Fibroblast of gingiva (primary cell): ENCODE results near the gene TRPC4.
"Not testable (repeated sequence)": the region's sequence is repeated elsewhere in the genome, so short reads cannot be mapped to it uniquely, and the experiment has no call there.

Experiments
- DNase-seq: peaks from one replicate; pipeline ENCODE4 v3.0.0-alpha.2; 2011; ENCODE audit warnings: low read depth

TRPC4 gene

DNA sequence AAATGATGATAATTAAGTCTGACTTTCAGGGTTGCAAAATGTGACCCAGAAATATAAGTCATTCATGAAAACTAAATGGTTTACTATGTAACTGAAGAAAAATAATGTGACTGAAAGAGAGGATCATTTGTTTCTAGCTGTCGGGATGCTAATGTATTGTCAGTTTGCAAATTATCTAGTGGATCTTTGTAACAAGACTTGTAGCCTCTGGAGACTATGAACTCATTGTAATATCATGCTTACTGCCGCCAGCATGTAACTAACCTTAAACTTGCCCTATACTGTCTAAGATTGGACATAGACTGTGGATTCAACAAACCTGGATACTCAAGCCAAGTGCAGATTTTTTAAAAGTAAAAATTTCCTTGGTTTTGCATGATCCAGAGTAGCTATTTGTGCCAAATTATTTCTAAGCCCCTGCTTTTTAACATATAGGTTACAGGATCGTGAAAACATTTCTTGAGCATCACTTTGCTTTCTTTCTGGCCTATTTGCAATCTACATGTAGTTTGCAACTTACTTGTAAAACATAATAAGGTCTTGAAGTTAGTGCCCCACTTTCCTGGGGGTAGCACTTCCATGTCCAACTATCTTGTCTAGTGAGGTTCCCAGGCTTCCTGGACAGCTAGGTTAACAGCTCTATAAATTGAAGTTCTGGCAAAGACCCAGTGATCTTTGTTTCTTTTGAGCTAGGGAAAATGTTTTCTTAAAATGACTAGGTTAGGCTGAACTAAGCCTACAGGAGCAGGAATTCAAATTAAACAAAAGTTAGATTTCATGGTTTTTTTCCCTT is 267.7 kb downstream of the TRPC4 start:
- no peak for DNase-seq

- no peak for DNase-seq
These were observed 270.1 kb downstream of the TRPC4 start for GRCh38 chr13:37599519-37599918.

DNA sequence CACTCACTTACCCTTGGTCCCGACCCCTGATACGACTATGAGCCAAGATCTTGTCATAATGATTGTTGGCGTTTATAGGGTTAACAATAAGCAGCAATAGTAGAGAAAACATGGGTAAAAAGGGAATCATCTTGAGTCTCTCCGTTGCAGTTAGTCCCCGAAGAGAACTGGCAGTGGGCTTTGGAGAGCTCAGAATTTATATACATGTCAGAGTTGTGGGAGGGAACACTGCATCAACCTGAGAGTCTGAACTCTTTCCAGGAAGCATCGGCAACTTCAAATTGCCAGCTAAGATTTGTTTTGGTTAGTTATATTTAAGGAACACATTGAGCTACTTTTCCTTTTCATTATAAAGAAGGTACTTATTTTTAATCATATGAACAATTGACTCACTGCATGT is 271.0 kb downstream of the TRPC4 start, which contains the start of gene POSTN:
Gene POSTN, minus strand, starts transcription at position 172 of the 400 bp plus-strand sequence. Its CDS starts 42 bp downstream, at position 130.
- DNase-seq = no peak

- DNase-seq = no peak
These were observed 272.0 kb downstream of the TRPC4 start for GRCh38 chr13:37597477-37598025.

- no peak for DNase-seq
These were observed 272.8 kb downstream of the TRPC4 start for GRCh38 chr13:37596805-37597204.

GRCh38 chr13:37595162-37595561 is 274.4 kb downstream of the TRPC4 start:
- no peak for DNase-seq

DNA sequence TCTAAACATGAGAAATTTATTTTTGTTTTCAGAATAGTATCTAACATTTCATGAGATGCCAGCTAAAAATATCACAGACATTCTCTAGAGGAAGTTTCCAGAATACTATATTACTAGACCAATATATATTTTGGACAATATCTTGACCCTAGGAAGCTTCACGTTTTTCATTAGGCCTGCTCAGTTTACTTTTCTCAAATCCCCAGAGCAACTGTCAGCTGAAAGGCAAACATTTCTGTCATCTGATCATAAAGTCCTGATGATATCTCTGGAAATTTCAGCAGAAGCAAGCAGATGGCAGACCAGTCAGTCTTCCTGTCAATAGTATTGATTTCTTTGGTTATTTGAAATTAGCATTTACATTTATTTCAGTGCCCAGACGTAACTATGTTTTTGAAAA is 275.0 kb downstream of the TRPC4 start:
- DNase-seq = no peak

DNA sequence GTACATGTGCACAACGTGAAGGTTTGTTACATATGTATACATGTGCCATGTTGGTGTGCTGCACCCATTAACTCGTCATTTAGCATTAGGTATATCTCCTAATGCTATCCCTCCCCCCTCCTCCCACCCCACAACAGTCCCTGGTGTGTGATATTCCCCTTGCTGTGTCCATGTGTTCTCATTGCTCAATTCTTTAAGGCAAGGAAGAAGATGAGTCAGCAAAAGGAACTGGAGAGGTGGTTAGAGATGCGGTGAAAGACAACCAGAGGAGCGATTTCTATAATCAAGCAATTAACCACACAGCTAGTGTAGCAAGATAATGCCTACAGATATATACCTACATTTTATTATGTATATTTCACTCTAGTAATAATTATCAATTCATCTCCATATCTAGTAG is 280.2 kb downstream of the TRPC4 start:
- not testable (repeated sequence) for DNase-seq

DNA sequence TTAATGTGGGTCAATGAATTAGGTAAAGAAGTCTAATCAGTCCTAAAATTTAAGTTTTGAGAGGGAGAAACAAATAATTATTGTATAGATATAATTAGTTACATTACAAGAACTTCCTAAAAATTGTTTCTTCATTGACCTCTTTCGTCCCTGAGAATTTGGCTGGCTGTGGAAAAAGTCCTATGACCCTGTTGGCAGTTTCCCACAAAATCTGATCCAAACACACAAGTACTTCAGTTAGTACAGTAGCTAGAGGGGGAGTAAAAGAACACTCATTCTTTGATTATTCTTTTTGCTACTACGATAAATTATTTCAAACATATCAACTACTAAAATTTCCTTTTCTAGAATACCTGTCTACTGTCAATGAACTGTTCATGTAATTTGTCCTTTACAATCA is 282.3 kb downstream of the TRPC4 start:
- DNase-seq = no peak
